HL-60 (cell line): ENCODE data around the gene TRPC1.

Experiments
- DNase-seq, 2 experiments: peaks; one replicate each; pipeline ENCODE4 v3.0.0-alpha.2; 2010 to 2020; ENCODE audit warnings: low read depth in 1 of 2, low spot score in 1 of 2
- H3K27ac ChIP-seq: fragments of 250-450 bp; sonication (Bioruptor Pico); replicated peaks from 2 replicates; pipeline ENCODE4 v1.5.1; 2020; ENCODE audit warnings: mild to moderate bottlenecking, moderate library complexity
- H3K27me3 ChIP-seq: fragments of 250-450 bp; sonication (Bioruptor Pico); 2 replicates; pipeline ENCODE4 v1.5.1; 2021; ENCODE audit warnings: mild to moderate bottlenecking, moderate library complexity; ENCODE audit not compliant: insufficient read depth, poor library complexity, severe bottlenecking
- H3K4me3 ChIP-seq: replicated peaks from 2 replicates; pipeline ENCODE4 v1.5.1; 2011; ENCODE audit warnings: mild to moderate bottlenecking, control low read depth, low read length; ENCODE audit not compliant: insufficient read depth
- GABPA ChIP-seq: IDR thresholded peaks from 2 replicates; pipeline ENCODE4 v1.6.1; 2012; ENCODE audit warnings: low read depth
- POLR2AphosphoS5 ChIP-seq: IDR thresholded peaks from 2 replicates; pipeline ENCODE4 v1.6.1; 2012; ENCODE audit warnings: low read depth
- SPI1 ChIP-seq: IDR thresholded peaks from 2 replicates; pipeline ENCODE4 v1.6.1; 2012; ENCODE audit warnings: low read depth, mild to moderate bottlenecking, borderline replicate concordance
- TF ChIP-seq, protein P1 (sequence below): IDR thresholded peaks from one replicate; pipeline ENCODE4 v1.5.1; 2011; ENCODE audit warnings: low read length, control low read depth, inconsistent platforms; ENCODE audit not compliant: insufficient read depth
- TF ChIP-seq, protein P2 (sequence below): IDR thresholded peaks from 2 replicates; pipeline ENCODE4 v1.6.1; 2012; ENCODE audit warnings: low read depth; ENCODE audit not compliant: insufficient replicate concordance

Gene TRPC1

GRCh38 chr3:142846779-142847577 lies 123.1 kb downstream of the TRPC1 start:
- no peak for DNase-seq
- Histone ChIP-seq H3K4me3 (no peak overlapping the region), H3K27ac (no peak overlapping the region), H3K27me3 (no peaks in the 10 kb centered on the region)
- TF ChIP-seq, protein P1, sequence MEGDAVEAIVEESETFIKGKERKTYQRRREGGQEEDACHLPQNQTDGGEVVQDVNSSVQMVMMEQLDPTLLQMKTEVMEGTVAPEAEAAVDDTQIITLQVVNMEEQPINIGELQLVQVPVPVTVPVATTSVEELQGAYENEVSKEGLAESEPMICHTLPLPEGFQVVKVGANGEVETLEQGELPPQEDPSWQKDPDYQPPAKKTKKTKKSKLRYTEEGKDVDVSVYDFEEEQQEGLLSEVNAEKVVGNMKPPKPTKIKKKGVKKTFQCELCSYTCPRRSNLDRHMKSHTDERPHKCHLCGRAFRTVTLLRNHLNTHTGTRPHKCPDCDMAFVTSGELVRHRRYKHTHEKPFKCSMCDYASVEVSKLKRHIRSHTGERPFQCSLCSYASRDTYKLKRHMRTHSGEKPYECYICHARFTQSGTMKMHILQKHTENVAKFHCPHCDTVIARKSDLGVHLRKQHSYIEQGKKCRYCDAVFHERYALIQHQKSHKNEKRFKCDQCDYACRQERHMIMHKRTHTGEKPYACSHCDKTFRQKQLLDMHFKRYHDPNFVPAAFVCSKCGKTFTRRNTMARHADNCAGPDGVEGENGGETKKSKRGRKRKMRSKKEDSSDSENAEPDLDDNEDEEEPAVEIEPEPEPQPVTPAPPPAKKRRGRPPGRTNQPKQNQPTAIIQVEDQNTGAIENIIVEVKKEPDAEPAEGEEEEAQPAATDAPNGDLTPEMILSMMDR = no peak
- TF ChIP-seq POLR2AphosphoS5 (no peak), SPI1 (no peak), GABPA (no peak)
- TF ChIP-seq, protein P2, sequence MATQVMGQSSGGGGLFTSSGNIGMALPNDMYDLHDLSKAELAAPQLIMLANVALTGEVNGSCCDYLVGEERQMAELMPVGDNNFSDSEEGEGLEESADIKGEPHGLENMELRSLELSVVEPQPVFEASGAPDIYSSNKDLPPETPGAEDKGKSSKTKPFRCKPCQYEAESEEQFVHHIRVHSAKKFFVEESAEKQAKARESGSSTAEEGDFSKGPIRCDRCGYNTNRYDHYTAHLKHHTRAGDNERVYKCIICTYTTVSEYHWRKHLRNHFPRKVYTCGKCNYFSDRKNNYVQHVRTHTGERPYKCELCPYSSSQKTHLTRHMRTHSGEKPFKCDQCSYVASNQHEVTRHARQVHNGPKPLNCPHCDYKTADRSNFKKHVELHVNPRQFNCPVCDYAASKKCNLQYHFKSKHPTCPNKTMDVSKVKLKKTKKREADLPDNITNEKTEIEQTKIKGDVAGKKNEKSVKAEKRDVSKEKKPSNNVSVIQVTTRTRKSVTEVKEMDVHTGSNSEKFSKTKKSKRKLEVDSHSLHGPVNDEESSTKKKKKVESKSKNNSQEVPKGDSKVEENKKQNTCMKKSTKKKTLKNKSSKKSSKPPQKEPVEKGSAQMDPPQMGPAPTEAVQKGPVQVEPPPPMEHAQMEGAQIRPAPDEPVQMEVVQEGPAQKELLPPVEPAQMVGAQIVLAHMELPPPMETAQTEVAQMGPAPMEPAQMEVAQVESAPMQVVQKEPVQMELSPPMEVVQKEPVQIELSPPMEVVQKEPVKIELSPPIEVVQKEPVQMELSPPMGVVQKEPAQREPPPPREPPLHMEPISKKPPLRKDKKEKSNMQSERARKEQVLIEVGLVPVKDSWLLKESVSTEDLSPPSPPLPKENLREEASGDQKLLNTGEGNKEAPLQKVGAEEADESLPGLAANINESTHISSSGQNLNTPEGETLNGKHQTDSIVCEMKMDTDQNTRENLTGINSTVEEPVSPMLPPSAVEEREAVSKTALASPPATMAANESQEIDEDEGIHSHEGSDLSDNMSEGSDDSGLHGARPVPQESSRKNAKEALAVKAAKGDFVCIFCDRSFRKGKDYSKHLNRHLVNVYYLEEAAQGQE = no peak

GRCh38 chr3:142849148-142849547 lies 125.3 kb downstream of the TRPC1 start:
- H3K27ac ChIP-seq = peak overlapping the region; percentile 36; the same call in 1 of the 2 replicates
- H3K27me3 ChIP-seq = no peaks in the 10 kb centered on the region
- H3K4me3 ChIP-seq = no peak overlapping the region
- TF ChIP-seq GABPA (no peak), SPI1 (no peak), POLR2AphosphoS5 (no peak)
- TF ChIP-seq, protein P2 = no peak
- TF ChIP-seq, protein P1 = no peak
- DNase-seq = no peak

- Histone ChIP-seq H3K27me3 (no peaks in the 10 kb centered on the region), H3K27ac (peak overlapping the region; percentile 58), H3K4me3 (no peak overlapping the region)
- DNase-seq = peak; percentile 95 to 99
- TF ChIP-seq SPI1 = peak; percentile 69
- TF ChIP-seq, protein P2 = no peak
- peak; percentile 52; the same call in 1 of the 2 replicates for TF ChIP-seq POLR2AphosphoS5
- TF ChIP-seq GABPA = no peak; the same call in 1 of the 2 replicates
Observed at GRCh38 chr3:142850395-142851023, 126.7 kb downstream of the TRPC1 start.
